Right lobe of liver (tissue), 6 donors: ENCODE data around the gene CACNB4. TPM values are rescaled to one million over a fixed set of nuclear protein-coding genes. Genes with fewer than 3 reads are reported as not detected.

Experiments
- ATAC-seq, 4 donors: fragments of 200-7000 bp; cut with Tn5 transposase; one replicate each; pipeline ENCODE4 v1.9.1; 2020; ENCODE audit warnings: mild to moderate bottlenecking in 4 of 4, moderate library complexity in 4 of 4
- DNase-seq, 3 donors: peaks; one replicate each; pipeline ENCODE4 v3.0.0-alpha.2; 2020
- H3K27ac ChIP-seq, 3 donors: fragments of 200-600 bp; one replicate each; pipeline ENCODE4 v1.8.0; 2022
- H3K27me3 ChIP-seq, 2 donors: fragments of 200-600 bp; one replicate each; pipeline ENCODE4 v1.8.0; 2022
- H3K36me3 ChIP-seq, 4 donors: fragments of 200-600 bp; sonication (generic) in 1 of 4; one replicate each; pipeline versions ENCODE4 v1.5.1 to v1.8.0; 2017 to 2022; ENCODE audit warnings: control low read depth in 1 of 4
- H3K4me1 ChIP-seq, 4 donors: fragments of 200-600 bp; sonication (generic) in 1 of 4; one replicate each; pipeline versions ENCODE4 v1.5.1 to v1.8.0; 2017 to 2022; ENCODE audit warnings: control low read depth in 1 of 4
- H3K4me3 ChIP-seq, 3 donors: fragments of 200-600 bp; one replicate each; pipeline ENCODE4 v1.8.0; 2022
- H3K9me3 ChIP-seq, 4 donors: fragments of 200-600 bp; sonication (generic) in 1 of 4; one replicate each; pipeline versions ENCODE4 v1.5.1 to v1.8.0; 2017 to 2022; ENCODE audit warnings: control low read depth in 1 of 4
- POLR2A ChIP-seq: fragments of 450-650 bp; IDR thresholded peaks from one replicate; pipeline ENCODE4 v1.6.1; 2017; ENCODE audit warnings: antibody characterized with exemption, mild to moderate bottlenecking
- WGBS: methylation state at CpG from one replicate; pipeline ENCODE4 v1.1.6; 2018; ENCODE audit warnings: low coverage, low lambda C conversion rate; ENCODE audit not compliant: insufficient coverage; ENCODE audit errors: missing lambda C conversion rate; 5-methylcytosine and 5-hydroxymethylcytosine counted together
- intact Hi-C, 2 donors: fragments of 100-400 bp; cut with DNase I; formaldehyde crosslinking; loops; one replicate each; pipeline versions ENCODE4 v1.11.2 to v1.14.1; 2022
- total RNA-seq, 6 experiments: library from RNA; depleted of rRNA in 2 of 6; stranded (reverse); fragments of >200 nt in 2 of 6; fragmentation: NEBNext Ultra II Directional in 3 of 6; extraction: Animal tissue kit (Norgen Biotek cat#: 25700) in 3 of 6; gene quantifications; one replicate each; pipeline versions ENCODE4 v1.1.0 to v1.2.4, GENCODE V29; 2016 to 2023
- TF ChIP-seq, protein P1 (sequence below), 4 donors: fragments of 200-600 bp in 3 of 4; fragments of 450-650 bp in 1 of 4; IDR thresholded peaks; one replicate each; pipeline versions ENCODE4 v1.5.1 to v1.8.0; 2016 to 2022; ENCODE audit warnings: antibody characterized with exemption in 4 of 4, mild to moderate bottlenecking in 2 of 4
- donor health status: DM: no; HTN: yes; CAD: no.
- donor health status: DM: no; HTN: no; CAD: no.
- donor health status: DM: no; HTN: no; CAD: no.
- donor health status: DM: no; HTN: yes; CAD: no.
- donor health status: DM: no; HTN: yes; CAD: no.

CACNB4 gene
- total RNA-seq, 6 experiments from 2014 or later, result 0.06 to 0.49 (median 0.25) TPM

DNA sequence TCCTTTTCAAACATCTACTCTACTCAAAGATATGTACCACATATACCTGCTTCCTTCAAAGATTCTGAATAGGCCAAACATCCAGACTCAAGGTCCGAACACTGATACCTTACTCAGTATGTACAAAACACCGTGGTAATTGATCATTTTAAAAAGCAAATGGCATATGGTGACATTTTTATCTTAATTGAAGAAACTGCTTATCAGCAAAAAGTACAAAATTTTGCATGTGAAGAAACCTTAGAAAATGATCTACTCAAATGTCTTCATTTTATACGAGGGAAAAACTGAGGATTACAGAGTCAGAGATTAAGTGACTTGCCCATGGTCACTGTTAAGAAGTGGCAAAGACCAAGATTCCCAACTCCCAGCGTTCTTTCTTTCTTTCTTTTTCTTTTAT, 133.0 kb downstream of the CACNB4 start:
- DNase-seq (no peak), ATAC-seq (no peak)
- no peaks in the 10 kb centered on the region for H3K4me1 ChIP-seq
- no peak overlapping the region for H3K4me3 ChIP-seq
- no peaks in the 10 kb centered on the region for H3K36me3 ChIP-seq
- no peaks in the 10 kb centered on the region for H3K9me3 ChIP-seq
- H3K27me3 ChIP-seq, result no peaks in the 10 kb centered on the region
- 76% methylated on average over 4 of the region's 4 CpGs for WGBS
- intact Hi-C loops, result no loop called here
- no peak overlapping the region for H3K27ac ChIP-seq
- TF ChIP-seq, protein P1, sequence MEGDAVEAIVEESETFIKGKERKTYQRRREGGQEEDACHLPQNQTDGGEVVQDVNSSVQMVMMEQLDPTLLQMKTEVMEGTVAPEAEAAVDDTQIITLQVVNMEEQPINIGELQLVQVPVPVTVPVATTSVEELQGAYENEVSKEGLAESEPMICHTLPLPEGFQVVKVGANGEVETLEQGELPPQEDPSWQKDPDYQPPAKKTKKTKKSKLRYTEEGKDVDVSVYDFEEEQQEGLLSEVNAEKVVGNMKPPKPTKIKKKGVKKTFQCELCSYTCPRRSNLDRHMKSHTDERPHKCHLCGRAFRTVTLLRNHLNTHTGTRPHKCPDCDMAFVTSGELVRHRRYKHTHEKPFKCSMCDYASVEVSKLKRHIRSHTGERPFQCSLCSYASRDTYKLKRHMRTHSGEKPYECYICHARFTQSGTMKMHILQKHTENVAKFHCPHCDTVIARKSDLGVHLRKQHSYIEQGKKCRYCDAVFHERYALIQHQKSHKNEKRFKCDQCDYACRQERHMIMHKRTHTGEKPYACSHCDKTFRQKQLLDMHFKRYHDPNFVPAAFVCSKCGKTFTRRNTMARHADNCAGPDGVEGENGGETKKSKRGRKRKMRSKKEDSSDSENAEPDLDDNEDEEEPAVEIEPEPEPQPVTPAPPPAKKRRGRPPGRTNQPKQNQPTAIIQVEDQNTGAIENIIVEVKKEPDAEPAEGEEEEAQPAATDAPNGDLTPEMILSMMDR (IDR thresholded peaks at IDR 0.05), result no peak
- no peak for TF ChIP-seq POLR2A

DNA sequence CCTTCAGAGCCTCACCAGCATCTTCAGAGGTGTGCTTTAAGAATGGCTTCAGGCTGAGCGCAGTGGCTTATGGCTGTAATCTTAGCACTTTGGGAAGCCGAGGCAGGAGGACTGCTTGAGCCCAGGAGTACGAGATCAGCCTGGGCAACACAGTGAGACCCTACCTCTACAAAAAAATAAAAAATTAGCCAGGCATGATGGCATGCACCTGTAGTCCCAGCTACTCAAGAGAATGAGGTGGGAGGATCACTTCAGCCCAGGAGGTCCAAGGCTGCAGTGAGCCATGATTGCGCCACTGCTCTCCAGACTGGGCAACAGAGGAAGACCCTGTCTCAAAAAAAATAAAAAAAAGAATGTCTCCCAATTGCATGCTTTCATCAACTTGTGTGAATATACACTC, 137.3 kb downstream of the CACNB4 start:
- WGBS, result 76% methylated on average over 2 of the region's 4 CpGs
- no peak for TF ChIP-seq POLR2A
- TF ChIP-seq, protein P1 (IDR thresholded peaks at IDR 0.05), result no peak
- intact Hi-C loops, result no loop called here

DNA sequence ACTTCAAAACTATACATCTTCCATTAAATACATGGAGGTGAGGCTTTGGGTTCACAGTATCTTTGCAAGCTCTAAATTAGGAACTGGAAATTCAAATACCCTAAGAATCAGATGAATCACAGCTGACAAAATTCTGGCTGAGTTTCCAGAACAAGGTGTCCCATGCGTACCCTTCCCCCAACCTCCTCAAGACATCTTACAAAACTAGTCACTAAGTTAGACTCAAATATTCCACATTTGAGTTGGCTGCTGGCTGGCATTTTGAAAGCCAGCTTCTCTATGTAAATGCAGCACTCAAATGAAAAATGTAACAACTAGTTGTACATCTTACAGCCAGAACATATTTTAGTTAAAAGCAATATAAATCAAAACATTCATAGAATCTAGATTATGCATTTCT, 139.6 kb downstream of the CACNB4 start:
- DNase-seq (no peak), ATAC-seq (no peak)
- Histone ChIP-seq H3K36me3 (no peaks in the 10 kb centered on the region), H3K4me3 (no peak overlapping the region), H3K27ac (no peak overlapping the region), H3K4me1 (no peaks in the 10 kb centered on the region), H3K27me3 (no peaks in the 10 kb centered on the region), H3K9me3 (no peaks in the 10 kb centered on the region)
- 67% methylated on average over 1 of the region's 1 CpG for WGBS
- TF ChIP-seq POLR2A, result no peak
- TF ChIP-seq, protein P1 (IDR thresholded peaks at IDR 0.05), result no peak
- intact Hi-C loops, result no loop called here

More for the DNA sequence above, 137.3 kb downstream of the CACNB4 start:
- DNase-seq, result no peak
- Histone ChIP-seq H3K36me3 (no peaks in the 10 kb centered on the region), H3K27me3 (no peaks in the 10 kb centered on the region), H3K4me1 (no peaks in the 10 kb centered on the region), H3K4me3 (no peak overlapping the region), H3K9me3 (no peaks in the 10 kb centered on the region), H3K27ac (no peak overlapping the region)
- ATAC-seq, result no peak

DNA sequence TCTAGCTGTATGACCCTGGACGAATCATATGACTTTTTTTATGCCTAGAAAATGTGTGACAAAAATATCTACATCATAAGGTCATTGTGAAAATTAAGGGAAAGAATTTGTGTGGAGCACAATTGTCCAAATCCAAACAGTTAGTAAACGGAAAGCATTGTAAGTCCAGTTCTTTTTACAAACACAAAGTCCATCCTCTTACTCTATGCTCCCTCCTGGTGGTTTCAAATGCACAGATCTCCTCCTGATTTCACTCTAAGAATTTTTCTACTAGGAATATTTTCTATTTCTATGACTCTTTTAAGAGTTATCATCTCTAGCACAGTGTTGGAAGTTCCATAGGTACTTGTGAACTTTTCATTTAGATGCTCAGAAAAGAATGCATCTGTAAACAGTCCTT, 145.4 kb downstream of the CACNB4 start:
- WGBS, result 29% methylated on average over 2 of the region's 2 CpGs

More for the DNA sequence above, 145.4 kb downstream of the CACNB4 start:
- DNase-seq, result no peak
- H3K9me3 ChIP-seq, result no peaks in the 10 kb centered on the region
- no peak for ATAC-seq
- no peak for TF ChIP-seq POLR2A
- TF ChIP-seq, protein P1 (IDR thresholded peaks at IDR 0.05), result no peak
- no peaks in the 10 kb centered on the region for H3K4me1 ChIP-seq
- no peaks in the 10 kb centered on the region for H3K27me3 ChIP-seq
- no peak overlapping the region for H3K4me3 ChIP-seq
- H3K36me3 ChIP-seq, result no peaks in the 10 kb centered on the region
- H3K27ac ChIP-seq, result no peak overlapping the region
- intact Hi-C loops, result no loop called here
